ENCODE results near the gene ARCN1.

DNA sequence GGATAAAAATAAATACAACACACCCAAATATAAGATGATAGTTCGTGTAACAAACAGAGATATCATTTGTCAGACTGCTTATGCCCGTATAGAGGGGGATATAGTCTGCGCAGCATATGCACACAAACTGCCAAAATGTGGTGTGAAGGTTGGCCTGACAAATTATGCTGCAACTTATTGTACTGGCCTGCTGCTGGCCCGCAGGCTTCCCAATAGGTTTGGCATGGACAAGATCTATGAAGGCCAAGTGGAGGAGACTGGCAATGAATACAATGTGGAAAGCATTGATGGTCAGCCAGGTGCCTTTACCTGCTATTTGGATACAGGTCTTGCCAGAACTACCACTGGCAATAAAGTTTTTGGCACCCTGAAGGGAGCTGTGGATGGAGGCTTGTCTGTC is 11.4 kb upstream of the ARCN1 start:
- TF ChIP-seq EZH2 (IDR thresholded peaks at IDR 0.05; ENCODE audit: low read length, missing control alignments): no peak
- TF ChIP-seq, protein P1, sequence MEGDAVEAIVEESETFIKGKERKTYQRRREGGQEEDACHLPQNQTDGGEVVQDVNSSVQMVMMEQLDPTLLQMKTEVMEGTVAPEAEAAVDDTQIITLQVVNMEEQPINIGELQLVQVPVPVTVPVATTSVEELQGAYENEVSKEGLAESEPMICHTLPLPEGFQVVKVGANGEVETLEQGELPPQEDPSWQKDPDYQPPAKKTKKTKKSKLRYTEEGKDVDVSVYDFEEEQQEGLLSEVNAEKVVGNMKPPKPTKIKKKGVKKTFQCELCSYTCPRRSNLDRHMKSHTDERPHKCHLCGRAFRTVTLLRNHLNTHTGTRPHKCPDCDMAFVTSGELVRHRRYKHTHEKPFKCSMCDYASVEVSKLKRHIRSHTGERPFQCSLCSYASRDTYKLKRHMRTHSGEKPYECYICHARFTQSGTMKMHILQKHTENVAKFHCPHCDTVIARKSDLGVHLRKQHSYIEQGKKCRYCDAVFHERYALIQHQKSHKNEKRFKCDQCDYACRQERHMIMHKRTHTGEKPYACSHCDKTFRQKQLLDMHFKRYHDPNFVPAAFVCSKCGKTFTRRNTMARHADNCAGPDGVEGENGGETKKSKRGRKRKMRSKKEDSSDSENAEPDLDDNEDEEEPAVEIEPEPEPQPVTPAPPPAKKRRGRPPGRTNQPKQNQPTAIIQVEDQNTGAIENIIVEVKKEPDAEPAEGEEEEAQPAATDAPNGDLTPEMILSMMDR (conservative IDR thresholded peaks at IDR 0.05 in 1 of 2, IDR thresholded peaks at IDR 0.05 in 1 of 2; ENCODE audit: low read depth in 1 of 2, low read length in 2 of 2): no peak
